Stomach (tissue), 9 donors: Measurements from ENCODE around the gene KLF13. TPM values are rescaled to one million over a fixed set of nuclear protein-coding genes. Genes with fewer than 3 reads are reported as not detected.

Experiments
- DNase-seq, 2 donors: peaks; one replicate each; pipeline versions ENCODE4 v3.0.0 to v3.0.0-alpha.2; 2013 to 2019
- H3K27ac ChIP-seq, 5 donors: fragments of 200-600 bp in 4 of 5; sonication (generic) in 4 of 5; one replicate each; pipeline ENCODE4 v1.5.1; 2013 to 2019; ENCODE audit warnings: mild to moderate bottlenecking in 1 of 5, moderate library complexity in 1 of 5
- H3K27me3 ChIP-seq, 3 donors: fragments of 200-600 bp; sonication (generic); one replicate each; pipeline ENCODE4 v1.5.1; 2017 to 2019; ENCODE audit warnings: mixed run types in 1 of 3
- H3K36me3 ChIP-seq, 4 donors: fragments of 200-600 bp; sonication (generic); 1 replicate in 3 of 4; 2 replicates in 1 of 4; pipeline ENCODE4 v1.5.1; 2016 to 2019
- H3K4me1 ChIP-seq, 4 donors: fragments of 200-600 bp; sonication (generic); one replicate each; pipeline ENCODE4 v1.5.1; 2016 to 2019
- H3K4me3 ChIP-seq, 4 donors: fragments of 200-600 bp; sonication (generic) in 3 of 4; one replicate each; pipeline ENCODE4 v1.5.1; 2016 to 2019; ENCODE audit warnings: mild to moderate bottlenecking in 1 of 4
- H3K9me3 ChIP-seq, 4 donors: fragments of 200-600 bp; sonication (generic); one replicate each; pipeline ENCODE4 v1.5.1; 2016 to 2019
- CTCF ChIP-seq, 7 experiments: fragments of 450-650 bp in 4 of 7; fragments of 200-600 bp in 3 of 7; sonication (generic) in 3 of 7; IDR thresholded peaks; one replicate each; pipeline ENCODE4 v1.5.1; 2016 to 2019; ENCODE audit warnings: antibody characterized with exemption in 7 of 7, control low read depth in 2 of 7, mild to moderate bottlenecking in 1 of 7
- EP300 ChIP-seq: sonication (generic); formaldehyde crosslinking; IDR thresholded peaks from one replicate; pipeline ENCODE4 v1.6.1; 2017; ENCODE audit warnings: antibody characterized with exemption
- POLR2A ChIP-seq, 4 donors: fragments of 450-650 bp; IDR thresholded peaks; one replicate each; pipeline ENCODE4 v1.6.1; 2016; ENCODE audit warnings: antibody characterized with exemption in 4 of 4, control low read depth in 2 of 4, mild to moderate bottlenecking in 1 of 4, moderate library complexity in 1 of 4
- POLR2AphosphoS5 ChIP-seq, 3 donors: sonication (generic); formaldehyde crosslinking; IDR thresholded peaks; one replicate each; pipeline ENCODE4 v1.6.1; 2016; ENCODE audit warnings: antibody characterized with exemption in 3 of 3
- WGBS, 5 donors: extraction: QIAGEN DNeasy Blood & Tissue Kit in 3 of 5; methylation state at CpG; one replicate each; pipeline versions ENCODE4 v1.1.5 to v1.1.7; 2013 to 2018; 5-methylcytosine and 5-hydroxymethylcytosine counted together
- intact Hi-C: fragments of 100-400 bp; cut with DNase I; formaldehyde crosslinking; loops from one replicate; pipeline ENCODE4 v1.15.1; 2023; ENCODE audit warnings: low total_unique reads
- polyA plus RNA-seq, 3 donors: library from polyadenylated mRNA; stranded (reverse); fragments of 200-250 nt; gene quantifications; one replicate each; pipeline ENCODE4 v1.2.3, GENCODE V29; 2013
- total RNA-seq, 5 donors: library from RNA; depleted of rRNA; stranded (reverse); fragments of >200 nt; gene quantifications; one replicate each; pipeline versions ENCODE4 v1.1.0 to v1.2.3, GENCODE V29; 2014 to 2016
- donor health status: healthy with polysubstance abuse.
- donor health status: Bipolar disorder and iron deficiency.
- donor health status: healthy.

KLF13 gene
- total and polyA plus RNA-seq, 8 donors: 9.3 to 74.0 (median 33.3) TPM

- Histone ChIP-seq H3K9me3 (no peaks in the 10 kb centered on the region), H3K27ac (peak overlapping the region; percentile 66 to 100 (median 100))
- WGBS, 5 donors: 24 to 59% (median 41%) methylated on average over 9 of the region's 9 CpGs
Observed at GRCh38 chr15:31332020-31332680, 5.5 kb downstream of the KLF13 start.

DNA sequence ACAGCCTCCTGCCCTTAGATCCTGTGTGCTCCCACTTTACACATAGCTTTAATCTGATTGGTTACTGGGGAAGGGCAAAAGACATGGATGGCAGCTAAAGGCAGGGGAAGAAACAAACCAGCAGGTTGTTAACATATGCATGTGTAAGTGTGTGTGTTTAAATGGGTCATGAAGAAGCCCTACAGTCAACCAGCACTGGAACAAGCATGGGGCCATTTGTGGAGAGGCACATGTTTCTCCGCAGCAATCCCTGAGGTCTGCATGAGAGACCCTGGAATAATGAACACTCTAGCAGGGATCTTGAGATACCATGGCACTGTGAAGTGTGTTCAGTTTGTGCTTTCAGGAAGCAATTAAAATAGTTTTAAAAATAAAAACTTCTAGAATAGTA, 6.0 kb downstream of the KLF13 start:
- H3K4me1 ChIP-seq: peaks cover 86 to 94% (median 89%) of the 10 kb centered on the region in 4 donors
- 61 to 87% (median 83%) methylated on average over 1 of the region's 1 CpG for WGBS, 5 donors
- no peak for DNase-seq
- intact Hi-C loops: no loop called here
- H3K9me3 ChIP-seq: no peaks in the 10 kb centered on the region
- H3K4me3 ChIP-seq: no peak overlapping the region
- TF ChIP-seq EP300: no peak
- no peak for TF ChIP-seq POLR2A (IDR thresholded peaks at IDR 0.05)
- TF ChIP-seq CTCF (IDR thresholded peaks at IDR 0.05): no peak
- no peak for TF ChIP-seq POLR2AphosphoS5 (IDR thresholded peaks at IDR 0.05)
- H3K27me3 ChIP-seq: no peaks in the 10 kb centered on the region
- H3K36me3 ChIP-seq: no peaks in the 10 kb centered on the region
- H3K27ac ChIP-seq: peak overlapping the region; percentile 66 to 100 (median 100)

More at GRCh38 chr15:31332020-31332680, 5.5 kb downstream of the KLF13 start:
- no peak for DNase-seq
- intact Hi-C loops: no loop called here
- Histone ChIP-seq H3K27me3 (no peaks in the 10 kb centered on the region), H3K4me1 (peaks cover 81 to 89% (median 84%) of the 10 kb centered on the region in 4 donors), H3K4me3 (no peak overlapping the region), H3K36me3 (no peaks in the 10 kb centered on the region)
- TF ChIP-seq POLR2A (IDR thresholded peaks at IDR 0.05): no peak
- TF ChIP-seq EP300: no peak
- TF ChIP-seq POLR2AphosphoS5 (IDR thresholded peaks at IDR 0.05): no peak
- no peak for TF ChIP-seq CTCF (IDR thresholded peaks at IDR 0.05)

DNA sequence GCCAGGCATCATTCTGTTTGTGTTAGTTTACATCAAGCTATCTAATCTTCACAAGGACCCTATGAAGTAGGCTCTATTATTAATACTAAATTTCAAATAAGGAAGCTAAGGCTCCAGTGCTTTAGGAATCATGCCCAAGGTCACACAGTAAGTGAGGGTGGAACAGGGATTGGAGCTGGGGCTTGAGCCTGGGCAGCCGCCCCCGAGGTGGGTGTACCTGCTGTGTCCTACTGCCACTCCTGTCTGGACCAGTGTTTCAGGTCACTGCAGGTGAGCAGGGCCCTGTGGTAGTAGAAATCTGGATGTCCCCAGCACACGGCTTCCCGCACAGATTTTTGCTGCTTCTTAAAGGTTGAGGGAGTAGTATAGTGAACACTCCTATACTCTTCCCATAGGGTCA, 6.5 kb downstream of the KLF13 start:
- TF ChIP-seq POLR2A (IDR thresholded peaks at IDR 0.05) (no peak), POLR2AphosphoS5 (IDR thresholded peaks at IDR 0.05) (peak in 1 of 3 donors; percentile 60)
- no peaks in the 10 kb centered on the region for H3K36me3 ChIP-seq
- intact Hi-C loops: no loop called here
- 30 to 66% (median 41%) methylated on average over 2 to 4 of the region's 4 CpGs for WGBS, 5 donors
- H3K9me3 ChIP-seq: no peaks in the 10 kb centered on the region
- no peak overlapping the region for H3K4me3 ChIP-seq
- peaks cover 91 to 99% (median 93%) of the 10 kb centered on the region in 4 donors for H3K4me1 ChIP-seq
- peak in 1 of 2 donors; percentile 51 for DNase-seq
- peak overlapping the region; percentile 78 to 100 (median 100) for H3K27ac ChIP-seq
- no peaks in the 10 kb centered on the region for H3K27me3 ChIP-seq

DNA sequence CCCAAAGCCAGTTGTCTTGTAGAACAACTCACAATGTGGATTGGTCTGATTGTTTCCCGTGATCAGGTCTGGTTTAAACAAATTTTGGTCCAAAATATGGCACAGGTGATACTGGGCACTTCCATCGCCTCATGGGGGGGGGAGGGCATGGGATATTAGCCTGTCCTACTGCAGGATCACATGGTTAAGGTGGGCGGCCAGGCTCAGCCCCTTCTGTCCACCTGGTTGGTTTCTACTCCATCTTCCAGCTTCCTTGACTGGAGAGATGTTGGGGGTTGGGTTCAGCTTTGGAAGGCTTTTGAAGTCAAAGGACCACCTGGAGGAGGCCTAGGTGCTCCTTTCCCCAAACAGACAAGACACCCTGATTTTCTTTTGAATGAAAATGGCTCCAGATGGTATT, 7.2 kb downstream of the KLF13 start:
- intact Hi-C loops: no loop called here
- Histone ChIP-seq H3K27me3 (no peaks in the 10 kb centered on the region), H3K4me1 (peaks cover 98 to 100% (median 99%) of the 10 kb centered on the region in 4 donors), H3K36me3 (no peaks in the 10 kb centered on the region), H3K9me3 (no peaks in the 10 kb centered on the region), H3K4me3 (no peak overlapping the region), H3K27ac (peak overlapping the region; percentile 62 to 100 (median 100))
- WGBS, 5 donors: 80 to 96% (median 93%) methylated on average over 3 of the region's 3 CpGs
- TF ChIP-seq CTCF (IDR thresholded peaks at IDR 0.05): no peak
- no peak for TF ChIP-seq POLR2A (IDR thresholded peaks at IDR 0.05)
- no peak for TF ChIP-seq POLR2AphosphoS5 (IDR thresholded peaks at IDR 0.05)
- TF ChIP-seq EP300: no peak
- DNase-seq: no peak

DNA sequence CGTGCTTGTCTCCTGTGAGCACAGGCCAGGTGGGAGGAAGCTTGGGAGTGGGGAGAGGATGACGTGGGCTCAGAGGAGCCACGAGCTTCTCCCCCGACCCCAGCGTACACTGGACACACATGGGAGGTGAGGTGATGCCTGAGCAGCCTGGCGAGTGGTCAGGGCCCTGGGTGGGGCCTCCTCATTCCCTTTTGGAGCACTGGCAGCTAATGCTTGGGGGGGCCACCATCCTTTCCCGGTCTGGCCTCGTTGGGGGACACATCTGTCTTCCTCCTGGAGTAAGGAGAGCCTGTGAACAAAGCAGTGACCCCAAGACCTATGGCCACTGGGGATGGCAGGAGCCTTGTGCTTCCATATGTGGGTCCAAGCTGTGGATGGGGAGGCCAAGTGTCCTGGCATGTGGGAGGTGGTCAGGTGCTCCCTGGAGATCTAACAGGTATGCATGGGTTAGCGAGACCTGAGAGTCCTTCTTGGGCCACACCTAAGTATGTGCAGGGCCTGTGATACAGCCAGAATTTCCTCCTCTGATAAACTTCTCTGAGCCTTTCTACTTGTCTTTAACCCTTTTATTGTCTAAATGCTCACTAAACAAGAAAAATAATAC, 9.5 kb downstream of the KLF13 start:
- intact Hi-C loops: no loop called here
- H3K4me1 ChIP-seq: peaks cover 98 to 100% (median 99%) of the 10 kb centered on the region in 4 donors
- no peak for DNase-seq

More for the DNA sequence above, 9.5 kb downstream of the KLF13 start:
- H3K9me3 ChIP-seq: no peaks in the 10 kb centered on the region
- 49 to 74% (median 57%) methylated on average over 9 of the region's 9 CpGs for WGBS, 5 donors
- H3K27ac ChIP-seq: peak overlapping the region; percentile 4 to 100 (median 99)
- peaks cover 0 to 8% (median 4%) of the 10 kb centered on the region in 4 donors for H3K36me3 ChIP-seq
- TF ChIP-seq CTCF (IDR thresholded peaks at IDR 0.05) (no peak), POLR2AphosphoS5 (IDR thresholded peaks at IDR 0.05) (peak in 1 of 3 donors; percentile 14)
- no peaks in the 10 kb centered on the region for H3K27me3 ChIP-seq
- no peak overlapping the region for H3K4me3 ChIP-seq
